HG02642 (cell line): ENCODE results near the gene GIMAP1.
A peak's percentile ranks its signal among the peaks of the same experiment; 100 is the strongest.

Source experiments
- ATAC-seq: cut with Tn5 transposase; IDR thresholded peaks from one replicate; pipeline ENCODE4 v1.9.1; 2021; ENCODE audit warnings: mild to moderate bottlenecking; ENCODE audit not compliant: unreplicated experiment, poor library complexity

GIMAP1 gene

GRCh38 chr7:150719960-150720891 lies 3.8 kb downstream of the GIMAP1 start:
- no peak for ATAC-seq

GRCh38 chr7:150721970-150722373 lies 5.6 kb downstream of the GIMAP1 start:
- ATAC-seq, result no peak

- no peak for ATAC-seq
These were observed 6.1 kb downstream of the GIMAP1 start for GRCh38 chr7:150722431-150722931.

- no peak for ATAC-seq
These were observed 7.1 kb downstream of the GIMAP1 start for GRCh38 chr7:150723467-150723866.

- no peak for ATAC-seq
These were observed 11.0 kb downstream of the GIMAP1 start for GRCh38 chr7:150727381-150727780.

GRCh38 chr7:150728011-150728410 lies 11.6 kb downstream of the GIMAP1 start:
- ATAC-seq, result no peak

GRCh38 chr7:150728609-150729008 lies 12.2 kb downstream of the GIMAP1 start:
- ATAC-seq, result no peak

- ATAC-seq, result no peak
These were observed 15.5 kb downstream of the GIMAP1 start for GRCh38 chr7:150731916-150732315.

- no peak for ATAC-seq
These were observed 16.5 kb downstream of the GIMAP1 start for GRCh38 chr7:150732786-150733481.

GRCh38 chr7:150733482-150734095 lies 17.2 kb downstream of the GIMAP1 start:
- no peak for ATAC-seq

GRCh38 chr7:150734254-150734653 lies 17.8 kb downstream of the GIMAP1 start:
- ATAC-seq, result no peak

GRCh38 chr7:150735596-150736358 lies 19.4 kb downstream of the GIMAP1 start:
- ATAC-seq, result no peak

GRCh38 chr7:150736864-150737263 lies 20.5 kb downstream of the GIMAP1 start:
- peak; percentile 18 for ATAC-seq

- peak; percentile 65 for ATAC-seq
These were observed 21.0 kb downstream of the GIMAP1 start, which contains the start of gene GIMAP5 for GRCh38 chr7:150737265-150738055. TSS of gene GIMAP5 (plus strand) at chr7:150737418. CDS start at chr7:150740885, 3,467 bp downstream.

GRCh38 chr7:150738092-150738491 lies 21.7 kb downstream of the GIMAP1 start:
- ATAC-seq, result no peak

GRCh38 chr7:150738591-150739001 lies 22.2 kb downstream of the GIMAP1 start:
- ATAC-seq, result no peak

GRCh38 chr7:150739033-150739432 lies 22.6 kb downstream of the GIMAP1 start:
- no peak for ATAC-seq

- no peak for ATAC-seq
These were observed 23.6 kb downstream of the GIMAP1 start for GRCh38 chr7:150740053-150740452.

- no peak for ATAC-seq
These were observed 26.0 kb downstream of the GIMAP1 start for GRCh38 chr7:150742286-150742968.
